Hematopoietic multipotent progenitor cell treated with erythropoietin and hydrocortisone succinate and interleukin-3 and kit ligand, for 6 days (in vitro differentiated cells): ENCODE data around the gene SEZ6L2.
"Not testable (repeated sequence)": the region's sequence is repeated elsewhere in the genome, so short reads cannot be mapped to it uniquely, and the experiment has no call there.

Experiments
- DNase-seq: peaks from one replicate; pipeline ENCODE4 v3.0.0-alpha.2; 2015

Gene SEZ6L2

GRCh38 chr16:29849505-29849904, 49.8 kb downstream of the SEZ6L2 start:
- DNase-seq: no peak

DNA sequence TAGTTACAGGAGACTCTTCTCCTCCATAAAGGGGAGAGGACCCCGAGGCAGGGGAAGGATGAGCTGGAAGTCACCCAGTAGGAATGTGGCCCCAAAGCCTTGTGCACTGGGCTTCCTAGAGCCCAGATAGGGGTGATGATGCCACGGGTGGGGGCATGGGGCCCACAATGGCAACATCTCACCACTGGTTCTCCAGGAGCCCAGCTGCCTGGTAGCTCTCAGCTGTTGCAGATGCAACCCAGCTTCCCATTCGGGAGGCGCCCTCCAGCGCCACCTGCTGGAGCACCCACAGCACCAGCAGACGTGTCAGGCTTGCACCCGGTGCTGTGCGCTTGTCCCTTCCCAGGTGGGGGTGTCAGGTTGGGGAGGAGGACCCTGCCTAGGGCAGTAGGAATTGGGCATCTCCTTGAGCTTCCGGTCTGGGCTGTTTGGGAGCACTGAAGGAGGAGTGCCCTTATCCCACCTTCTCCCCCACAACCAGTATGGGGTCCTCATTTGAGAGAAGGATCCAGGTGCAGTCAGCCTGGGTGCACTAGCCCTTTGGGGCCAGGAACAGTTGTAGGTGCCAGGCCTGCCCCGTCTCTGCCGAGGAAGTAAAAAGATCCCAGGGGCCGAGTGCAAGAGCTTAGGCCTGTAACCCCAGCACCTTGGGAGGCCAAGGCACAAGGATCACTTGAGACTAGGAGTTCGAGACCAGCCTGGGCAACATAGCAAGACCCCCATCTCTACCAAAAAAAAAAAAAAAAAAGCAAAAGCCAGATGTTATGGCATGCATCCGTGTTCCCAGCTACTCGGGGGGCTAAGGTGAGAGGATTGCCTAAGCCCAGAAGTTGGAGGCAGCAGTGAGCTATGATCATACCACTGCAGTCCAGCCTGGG, 50.7 kb downstream of the SEZ6L2 start:
- DNase-seq: peak; percentile 85

DNA sequence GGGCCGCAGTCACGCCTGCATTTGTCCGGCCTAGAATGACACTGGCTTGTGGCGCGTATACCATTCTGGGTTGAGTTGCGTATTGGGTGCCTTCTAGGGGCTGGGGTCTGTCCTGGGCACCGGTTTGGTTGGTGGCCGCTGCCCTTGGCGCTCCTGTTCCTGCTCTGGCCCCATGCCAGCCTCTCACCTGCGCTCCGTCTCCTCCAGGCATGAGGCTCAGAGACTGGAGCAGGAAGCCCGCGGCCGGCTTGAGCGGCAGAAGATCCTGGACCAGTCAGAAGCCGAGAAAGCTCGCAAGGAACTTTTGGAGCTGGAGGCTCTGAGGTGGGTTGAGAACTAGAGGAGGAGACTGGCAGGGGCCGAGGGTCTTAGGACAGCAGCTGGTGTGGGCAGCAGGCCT, 53.7 kb downstream of the SEZ6L2 start:
- no peak for DNase-seq

DNA sequence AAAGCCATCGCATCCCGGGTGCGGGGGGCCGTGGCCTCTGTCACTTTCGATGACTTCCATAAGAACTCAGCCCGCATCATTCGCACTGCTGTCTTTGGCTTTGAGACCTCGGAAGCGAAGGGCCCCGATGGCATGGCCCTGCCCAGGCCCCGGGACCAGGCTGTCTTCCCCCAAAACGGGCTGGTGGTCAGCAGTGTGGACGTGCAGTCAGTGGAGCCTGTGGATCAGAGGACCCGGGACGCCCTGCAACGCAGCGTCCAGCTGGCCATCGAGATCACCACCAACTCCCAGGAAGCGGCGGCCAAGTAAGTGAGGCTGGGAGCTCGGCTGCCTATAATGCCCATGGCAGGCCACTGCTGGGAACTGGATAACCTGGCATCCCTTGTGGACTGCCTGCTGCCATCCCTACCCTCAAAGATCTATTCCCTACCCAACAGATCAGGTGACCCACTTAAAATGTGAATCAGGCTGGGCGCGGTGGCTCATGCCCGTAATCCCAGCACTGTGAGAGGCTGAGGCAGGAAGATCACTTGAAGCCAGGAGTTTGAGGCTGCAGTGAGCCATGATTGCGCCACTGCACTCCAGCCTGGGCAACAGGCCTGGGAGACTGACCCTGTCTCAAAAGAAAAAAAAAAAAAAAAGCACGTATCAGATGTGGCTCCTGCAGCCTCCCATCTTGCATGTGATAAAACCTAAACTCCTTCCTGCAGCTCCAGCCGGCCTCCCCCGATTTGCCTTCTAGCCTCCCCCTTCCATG, 54.6 kb downstream of the SEZ6L2 start:
- no peak for DNase-seq

DNA sequence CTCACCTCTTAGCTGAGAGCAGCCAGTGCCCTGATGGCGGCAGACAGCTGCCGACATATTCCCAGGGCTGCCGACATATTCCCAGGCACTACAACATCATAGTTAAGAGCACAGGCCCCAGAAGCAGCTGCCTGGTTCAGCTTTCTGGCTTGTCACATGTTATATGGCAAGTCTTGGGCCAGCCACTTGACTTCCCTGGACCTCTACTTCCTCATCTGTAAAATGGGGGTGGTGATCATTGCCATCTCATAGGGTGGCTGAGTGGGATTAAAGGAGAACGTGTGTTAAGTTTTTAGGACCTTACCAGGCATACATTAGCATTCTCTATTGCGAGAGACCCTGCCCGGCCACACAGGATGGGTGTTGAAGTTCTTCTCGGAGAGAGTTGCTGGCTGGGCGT, 55.4 kb downstream of the SEZ6L2 start:
- DNase-seq: no peak

- DNase-seq: peak; percentile 43
These were observed 56.5 kb downstream of the SEZ6L2 start for GRCh38 chr16:29842732-29843346.

DNA sequence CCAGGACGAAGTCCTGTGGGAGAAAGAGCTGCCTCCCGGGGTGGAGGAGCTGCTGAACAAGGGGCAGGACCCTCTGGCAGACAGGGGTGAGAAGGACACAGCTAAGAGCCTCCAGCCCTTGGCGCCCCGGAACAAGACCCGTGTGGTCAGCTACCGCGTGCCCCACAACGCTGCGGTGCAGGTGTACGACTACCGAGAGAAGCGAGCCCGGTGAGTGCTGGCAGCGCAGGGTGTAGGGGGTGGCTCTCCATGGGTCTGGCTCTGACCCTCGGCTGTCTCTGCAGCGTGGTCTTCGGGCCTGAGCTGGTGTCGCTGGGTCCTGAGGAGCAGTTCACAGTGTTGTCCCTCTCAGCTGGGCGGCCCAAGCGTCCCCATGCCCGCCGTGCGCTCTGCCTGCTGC, 57.7 kb downstream of the SEZ6L2 start:
- DNase-seq: no peak

GRCh38 chr16:29840240-29840639, 59.1 kb downstream of the SEZ6L2 start:
- DNase-seq: no peak

DNA sequence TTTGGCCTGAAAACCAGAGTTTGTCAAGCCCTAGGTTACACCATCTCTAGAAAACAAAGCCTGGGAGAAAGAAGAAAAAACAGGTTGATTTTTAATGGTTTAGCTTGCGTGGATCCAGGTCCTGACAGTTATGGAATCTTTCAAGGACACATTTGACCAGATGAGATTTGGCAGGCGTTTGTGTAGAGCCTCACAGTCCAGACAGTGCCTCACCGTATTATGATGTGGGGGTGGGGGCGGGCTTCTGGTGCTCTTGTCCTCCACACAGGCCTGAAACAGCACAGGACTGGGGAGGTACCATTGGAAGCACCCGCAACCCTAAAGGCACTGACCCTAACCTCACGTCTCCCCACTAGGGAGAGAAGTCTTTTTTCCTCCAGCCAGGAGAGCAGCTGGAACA, 59.5 kb downstream of the SEZ6L2 start:
- no peak for DNase-seq

- no peak for DNase-seq
These were observed 61.5 kb downstream of the SEZ6L2 start for GRCh38 chr16:29837841-29838240.

DNA sequence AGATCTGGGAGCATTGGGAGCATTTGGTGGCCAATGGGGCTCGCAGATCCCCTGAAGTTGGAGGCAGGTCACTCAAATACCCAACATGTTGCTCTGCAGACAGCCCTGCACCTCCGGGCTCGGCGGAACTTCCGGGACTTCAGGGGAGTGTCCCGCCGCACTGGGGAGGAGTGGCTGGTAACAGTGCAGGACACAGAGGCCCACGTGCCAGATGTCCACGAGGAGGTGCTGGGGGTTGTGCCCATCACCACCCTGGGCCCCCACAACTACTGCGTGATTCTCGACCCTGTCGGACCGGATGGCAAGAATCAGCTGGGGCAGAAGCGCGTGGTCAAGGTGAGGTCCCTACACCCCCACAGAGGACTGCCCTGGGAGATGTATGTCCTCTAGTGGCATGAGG, 62.7 kb downstream of the SEZ6L2 start:
- no peak for DNase-seq

DNA sequence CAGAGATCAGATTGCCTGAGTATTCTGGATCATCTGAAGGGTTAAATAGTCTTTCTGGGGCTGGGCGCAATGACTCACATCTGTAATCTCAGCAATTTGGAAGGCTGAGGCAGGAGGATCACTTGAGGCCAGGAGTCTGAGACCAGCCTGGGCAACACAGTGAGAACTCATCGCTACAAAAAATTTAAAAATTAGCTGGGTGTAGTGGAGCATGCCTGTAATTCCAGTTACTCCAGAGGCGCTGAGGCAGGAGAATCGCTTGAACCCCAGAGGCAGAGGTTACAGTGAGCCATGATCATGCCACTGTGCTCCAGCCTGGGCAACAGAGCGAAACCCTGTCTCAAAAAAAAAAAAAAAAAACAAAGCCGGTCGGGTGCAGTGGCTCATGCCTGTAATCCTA, 63.4 kb downstream of the SEZ6L2 start:
- DNase-seq: no peak

GRCh38 chr16:29834079-29834478, 65.3 kb downstream of the SEZ6L2 start:
- no peak for DNase-seq

DNA sequence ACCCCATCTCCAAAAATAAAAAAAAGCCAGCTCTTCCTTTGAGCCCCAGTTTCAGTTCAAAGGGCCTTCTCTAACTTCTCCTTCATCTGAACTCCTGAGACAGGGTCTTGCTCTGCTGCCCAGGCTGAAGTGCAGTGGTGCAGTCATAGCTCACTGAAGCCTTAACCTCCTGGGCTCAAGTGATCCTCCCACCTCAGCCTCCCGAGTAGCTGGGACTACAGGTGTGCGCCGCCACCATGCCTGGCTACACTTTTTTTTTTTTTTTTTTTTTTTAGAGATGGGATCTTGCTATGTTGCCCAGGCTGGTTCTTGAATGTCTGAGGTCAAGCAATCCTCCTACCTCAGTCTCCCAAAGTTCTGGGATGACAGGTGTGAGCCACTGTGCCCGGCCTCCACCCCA, 66.1 kb downstream of the SEZ6L2 start:
- DNase-seq: not testable (repeated sequence)

GRCh38 chr16:29831490-29831889, 67.9 kb downstream of the SEZ6L2 start:
- DNase-seq: no peak

- DNase-seq: no peak
These were observed 68.6 kb downstream of the SEZ6L2 start for GRCh38 chr16:29830774-29831173.

- no peak for DNase-seq
These were observed 73.0 kb downstream of the SEZ6L2 start for GRCh38 chr16:29826342-29826695.

DNA sequence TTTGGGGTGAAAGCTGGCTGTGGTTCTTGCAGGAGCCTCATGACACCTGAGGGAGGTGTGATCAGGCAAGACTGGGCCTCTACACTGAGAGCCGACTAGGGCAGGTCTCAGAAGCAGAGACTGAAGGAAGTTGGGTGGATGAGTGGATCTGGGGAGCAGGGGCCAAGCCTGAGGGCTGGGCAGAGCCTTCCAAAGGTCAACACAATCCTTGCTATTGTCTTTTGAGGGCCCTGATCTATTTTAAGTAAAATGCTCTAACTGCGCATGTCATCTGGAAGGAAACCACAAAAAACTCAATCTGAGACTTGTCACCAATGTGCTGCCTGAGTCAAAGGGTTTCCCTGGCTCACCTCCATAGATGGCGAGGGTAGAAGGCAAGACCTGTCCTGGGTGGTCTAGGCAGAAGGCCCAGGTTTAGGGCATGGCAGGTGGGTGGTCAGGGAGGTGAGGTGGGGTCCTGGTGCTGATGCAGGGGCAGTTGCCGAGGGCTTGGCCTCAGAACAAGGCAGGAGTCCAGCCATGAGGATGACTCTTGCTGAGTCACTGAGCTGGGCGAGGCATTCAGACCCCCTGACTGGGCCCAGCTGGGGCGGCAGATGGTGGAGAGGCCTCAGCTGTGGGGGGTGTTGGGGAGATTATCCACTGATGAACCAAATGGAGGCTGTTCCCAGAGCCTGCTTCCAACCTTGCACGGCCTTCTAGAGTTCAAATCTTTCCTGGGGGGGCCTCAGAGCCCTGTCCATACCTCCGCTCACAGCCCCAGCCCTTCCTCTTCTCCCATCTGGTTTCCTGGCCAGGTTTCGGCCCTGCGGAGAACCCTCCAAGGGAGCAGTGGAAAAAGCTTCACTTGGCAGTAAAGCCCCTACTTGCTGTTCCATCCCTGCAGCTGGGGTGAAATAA, 74.0 kb downstream of the SEZ6L2 start:
- no peak for DNase-seq

- DNase-seq: no peak
These were observed 74.7 kb downstream of the SEZ6L2 start for GRCh38 chr16:29824589-29825144.

DNA sequence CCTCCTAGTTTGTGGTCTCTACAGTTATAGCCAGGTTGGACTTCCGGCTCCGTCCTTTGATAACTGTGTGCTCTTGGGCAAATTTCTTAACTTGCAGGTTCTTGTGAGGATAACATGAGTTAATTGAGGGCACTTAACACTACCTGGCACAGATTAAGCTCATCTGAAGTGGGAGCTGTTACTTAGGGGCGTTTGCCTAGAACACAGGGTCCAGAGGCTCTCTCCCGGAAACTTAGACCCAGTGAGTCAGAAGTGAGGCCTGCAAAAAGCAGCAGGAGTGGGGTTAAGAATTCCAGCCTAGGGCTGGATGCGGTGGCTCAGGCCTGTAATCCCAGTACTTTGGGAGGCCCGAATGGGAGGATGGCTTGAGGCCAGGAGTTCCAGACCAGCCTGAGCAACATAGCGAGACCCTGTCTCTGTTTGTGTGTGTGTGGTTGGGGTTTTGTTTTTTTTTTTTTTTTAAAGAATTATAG, 77.7 kb downstream of the SEZ6L2 start:
- DNase-seq: no peak
